Caco-2 (cell line): ENCODE results near the gene SLFN12L. TPM values are rescaled to one million over a fixed set of nuclear protein-coding genes. Genes with fewer than 3 reads are reported as not detected.
A peak's percentile ranks its signal among the peaks of the same experiment; 100 is the strongest.

Experiments used
- Bru-seq: library from RNA; stranded (reverse); fragments of 400-500 nt; gene quantifications from one replicate; lab custom pipeline; 2021; lab: Mats Ljungman, UMichigan
- BruChase-seq, 2 experiments: library from RNA; stranded (reverse); fragments of 400-500 nt; gene quantifications; one replicate each; lab custom pipeline; 2021; lab: Mats Ljungman, UMichigan
- BruUV-seq: library from RNA; stranded (reverse); fragments of 400-500 nt; replicated peaks from 2 replicates; lab custom pipeline; 2021; lab: Mats Ljungman, UMichigan
- CTCF ChIA-PET: fragments of 300-600 bp; sonication (Branson Sonifier 250); formaldehyde crosslinking; loops from one replicate; lab custom pipeline; 2022; ENCODE audit warnings: antibody characterized with exemption; lab: Charles Lee
- POLR2A ChIA-PET: fragments of 300-600 bp; sonication (Branson Sonifier 250); formaldehyde crosslinking; loops from one replicate; lab custom pipeline; 2022; ENCODE audit warnings: antibody characterized with exemption; lab: Charles Lee
- DNase-seq, 2 experiments: peaks; one replicate each; pipeline versions ENCODE4 v3.0.0 to v3.0.0-alpha.2; 2020 to 2022
- H3K27me3 ChIP-seq: replicated peaks from 2 replicates; pipeline ENCODE4 v1.6.0; 2011; ENCODE audit warnings: low read length; ENCODE audit not compliant: control insufficient read depth, insufficient read depth
- H3K36me3 ChIP-seq: 2 replicates; pipeline ENCODE4 v1.5.1; 2011; ENCODE audit warnings: low read length; ENCODE audit not compliant: control insufficient read depth, insufficient read depth
- H3K4me1 ChIP-seq: fragments of 250-450 bp; sonication (Bioruptor Pico); 2 replicates; pipeline ENCODE4 v1.5.1; 2020; ENCODE audit warnings: mild to moderate bottlenecking
- H3K4me3 ChIP-seq: 2 replicates; pipeline ENCODE4 v1.5.1; 2011; ENCODE audit warnings: low read depth, mild to moderate bottlenecking, control low read depth, low read length
- H3K9me3 ChIP-seq: fragments of 250-450 bp; sonication (Bioruptor Pico); 2 replicates; pipeline ENCODE4 v1.5.1; 2020; ENCODE audit warnings: mild to moderate bottlenecking, moderate library complexity
- H3K27ac Mint-ChIP-seq: one replicate; pipeline ENCODE4 v1.8.0; 2022; ENCODE audit warnings: mixed read lengths; ENCODE audit not compliant: unreplicated experiment
- H3K27me3 Mint-ChIP-seq: one replicate; pipeline ENCODE4 v1.8.0; 2022; ENCODE audit warnings: mixed read lengths; ENCODE audit not compliant: insufficient read depth, unreplicated experiment
- H3K36me3 Mint-ChIP-seq: one replicate; pipeline ENCODE4 v1.8.0; 2022; ENCODE audit warnings: mild to moderate bottlenecking, mixed read lengths; ENCODE audit not compliant: insufficient read depth, unreplicated experiment
- H3K4me1 Mint-ChIP-seq: one replicate; pipeline ENCODE4 v1.8.0; 2022; ENCODE audit warnings: low read depth, mixed read lengths; ENCODE audit not compliant: unreplicated experiment
- H3K4me3 Mint-ChIP-seq: one replicate; pipeline ENCODE4 v1.8.0; 2022; ENCODE audit warnings: mild to moderate bottlenecking, moderate library complexity, mixed read lengths; ENCODE audit not compliant: unreplicated experiment
- H3K9me3 Mint-ChIP-seq: one replicate; pipeline ENCODE4 v1.8.0; 2022; ENCODE audit warnings: mixed read lengths; ENCODE audit not compliant: unreplicated experiment
- intact Hi-C: fragments of 100-400 bp; cut with micrococcal nuclease; formaldehyde crosslinking; loops from one replicate; pipeline ENCODE4 v1.10.0; 2022; ENCODE audit not compliant: unreplicated experiment
- long read RNA-seq: library from polyadenylated mRNA; stranded (forward); transcript quantifications from one replicate; pipeline ENCODE4 v2.0.0, GENCODE V29; 2022
- total RNA-seq: library from RNA; stranded (reverse); gene quantifications from 2 replicates; pipeline ENCODE4 v1.2.3, GENCODE V29; 2022
- TF ChIP-seq, protein P1 (sequence below), 2 experiments: fragments of 200-600 bp in 1 of 2; IDR thresholded peaks; 1 replicate in 1 of 2; 2 replicates in 1 of 2; pipeline versions ENCODE4 v1.5.1 to v1.8.0; 2011 to 2022; ENCODE audit warnings: antibody characterized with exemption in 1 of 2, control low read depth in 1 of 2, inconsistent platforms in 1 of 2, low read depth in 1 of 2, low read length in 1 of 2, mild to moderate bottlenecking in 1 of 2, moderate library complexity in 1 of 2; ENCODE audit not compliant: insufficient read depth in 1 of 2, severe bottlenecking in 1 of 2, unreplicated experiment in 1 of 2

SLFN12L gene
- total RNA-seq = not detected in 2 replicates
- Bru-seq, nascent RNA = percentile 1 among the genes with signal in this experiment
- BruChase-seq, experiment 1, labeled RNA remaining after a 2-hour chase = not detected
- BruChase-seq, experiment 2, labeled RNA remaining after a 6-hour chase = not detected
- long read RNA-seq = 0 reads

DNA sequence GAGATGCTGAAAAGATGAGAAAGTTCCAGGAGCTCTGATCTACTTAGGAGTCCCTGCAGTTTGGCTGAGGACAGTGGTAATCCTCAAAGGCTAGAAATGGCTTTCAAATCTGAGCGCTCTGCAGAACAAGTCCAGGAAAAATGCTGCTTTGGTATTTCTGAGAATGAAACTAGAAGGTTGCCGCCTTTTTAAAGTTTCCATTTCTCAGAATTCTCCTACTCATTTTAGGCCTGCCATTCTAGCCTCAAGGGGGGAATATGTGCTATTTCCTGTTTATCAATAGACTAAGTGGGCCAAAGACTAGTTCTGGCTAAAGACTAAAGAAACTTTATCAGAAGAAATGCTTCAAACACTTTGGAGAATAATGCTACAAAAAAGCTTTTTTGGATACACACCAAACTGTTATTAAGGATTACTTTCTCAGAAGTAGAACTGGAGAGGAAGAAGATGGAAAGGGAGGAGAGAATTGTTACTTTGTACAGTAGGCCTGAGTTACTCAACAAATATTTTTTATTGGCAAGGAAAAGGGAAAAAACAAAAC is at the start of gene SLFN12L:
Gene SLFN12L, minus strand, starts transcription at position 78 of the 541 bp plus-strand sequence. CDS start 15,314 bp downstream, outside the sequence.
- no peak for DNase-seq
- ChIA-PET CTCF (interaction anchor here (1.0 to 1.4 kb wide), 2 partner anchors 223 to 226 kb away, joined by 4 read pairs; no protein-coding TSS in a partner anchor), POLR2A (no interaction called here)

DNA sequence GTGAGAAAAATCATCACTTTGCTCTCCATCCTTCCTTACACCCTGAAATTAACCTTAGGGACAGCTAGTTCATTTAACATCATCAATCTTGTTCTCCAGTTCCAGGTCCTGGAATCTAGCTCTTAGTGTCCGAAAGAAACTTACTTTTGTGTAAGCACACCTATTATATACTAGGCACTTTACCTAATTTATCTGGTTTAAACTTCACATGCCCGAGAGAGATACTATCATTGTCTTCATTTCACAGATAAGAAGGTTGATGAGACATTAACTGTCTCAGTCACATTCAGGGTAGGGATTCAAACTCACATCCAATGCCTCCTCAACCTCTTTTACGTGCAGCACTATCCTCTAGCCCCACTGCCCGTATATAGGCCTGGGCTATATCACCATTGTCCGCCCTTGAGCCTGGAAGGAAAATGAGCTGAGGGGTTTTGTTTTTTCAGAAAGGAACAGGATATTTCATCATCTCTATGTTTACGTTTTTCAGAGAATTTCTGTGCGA is 49.1 kb upstream of the SLFN12L start:
- Mint-ChIP-seq H3K4me1 (peaks cover 13% of the 10 kb centered on the region), H3K9me3 (no peaks in the 10 kb centered on the region), H3K27ac (peak overlapping the region; percentile 96), H3K36me3 (peaks cover 11% of the 10 kb centered on the region), H3K27me3 (no peaks in the 10 kb centered on the region), H3K4me3 (peak overlapping the region; percentile 90)
- ChIA-PET POLR2A (interaction anchor here (0.6 to 4.1 kb wide), 3 partner anchors 8 to 41 kb away, joined by 3 to 51 read pairs (median 6); partner anchors contain the start of gene PEX12), CTCF (interaction anchor here (0.8 to 1.0 kb wide), 2 partner anchors 8 to 47 kb away, joined by 3 to 4 read pairs; partner anchors contain the start of gene PEX12)
- no peaks in the 10 kb centered on the region for H3K36me3 ChIP-seq
- intact Hi-C loops = loop anchor here (1.0 to 2.0 kb wide), 3 partner anchors 8 to 222 kb away; partner anchors contain the start of genes PEX12 and TAF15
- H3K4me3 ChIP-seq = peak overlapping the region; percentile 77
- no peaks in the 10 kb centered on the region for H3K9me3 ChIP-seq
- H3K4me1 ChIP-seq = peaks cover 21% of the 10 kb centered on the region
- DNase-seq = no peak
- TF ChIP-seq, protein P1, sequence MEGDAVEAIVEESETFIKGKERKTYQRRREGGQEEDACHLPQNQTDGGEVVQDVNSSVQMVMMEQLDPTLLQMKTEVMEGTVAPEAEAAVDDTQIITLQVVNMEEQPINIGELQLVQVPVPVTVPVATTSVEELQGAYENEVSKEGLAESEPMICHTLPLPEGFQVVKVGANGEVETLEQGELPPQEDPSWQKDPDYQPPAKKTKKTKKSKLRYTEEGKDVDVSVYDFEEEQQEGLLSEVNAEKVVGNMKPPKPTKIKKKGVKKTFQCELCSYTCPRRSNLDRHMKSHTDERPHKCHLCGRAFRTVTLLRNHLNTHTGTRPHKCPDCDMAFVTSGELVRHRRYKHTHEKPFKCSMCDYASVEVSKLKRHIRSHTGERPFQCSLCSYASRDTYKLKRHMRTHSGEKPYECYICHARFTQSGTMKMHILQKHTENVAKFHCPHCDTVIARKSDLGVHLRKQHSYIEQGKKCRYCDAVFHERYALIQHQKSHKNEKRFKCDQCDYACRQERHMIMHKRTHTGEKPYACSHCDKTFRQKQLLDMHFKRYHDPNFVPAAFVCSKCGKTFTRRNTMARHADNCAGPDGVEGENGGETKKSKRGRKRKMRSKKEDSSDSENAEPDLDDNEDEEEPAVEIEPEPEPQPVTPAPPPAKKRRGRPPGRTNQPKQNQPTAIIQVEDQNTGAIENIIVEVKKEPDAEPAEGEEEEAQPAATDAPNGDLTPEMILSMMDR (IDR thresholded peaks at IDR 0.05; ENCODE audit: insufficient read depth in 1 of 2, low read depth in 1 of 2, low read length in 1 of 2, severe bottlenecking in 1 of 2, unreplicated experiment in 1 of 2) = no peak
- BruUV-seq = TSS peak; percentile 98
- H3K27me3 ChIP-seq = no peaks in the 10 kb centered on the region

More for the DNA sequence above, at the start of gene SLFN12L:
- Mint-ChIP-seq H3K27me3 (peaks cover 19% of the 10 kb centered on the region), H3K4me3 (no peak within 1 kb of the TSS), H3K27ac (no peak within 1 kb of the TSS), H3K9me3 (no peaks in the 10 kb centered on the region), H3K36me3 (no peaks in the 10 kb centered on the region), H3K4me1 (no peaks in the 10 kb centered on the region)
- H3K4me1 ChIP-seq = no peaks in the 10 kb centered on the region
- TF ChIP-seq, protein P1 (IDR thresholded peaks at IDR 0.05; ENCODE audit: insufficient read depth in 1 of 2, low read depth in 1 of 2, low read length in 1 of 2, severe bottlenecking in 1 of 2, unreplicated experiment in 1 of 2) = no peak
- no peaks in the 10 kb centered on the region for H3K9me3 ChIP-seq
- intact Hi-C loops = loop anchor here (5.0 to 10.0 kb wide), 2 partner anchors 295 to 543 kb away; partner anchors contain the start of gene SLFN5
- no peak within 1 kb of the TSS for H3K4me3 ChIP-seq
- H3K27me3 ChIP-seq = no peaks in the 10 kb centered on the region
- no TSS peak for BruUV-seq
- H3K36me3 ChIP-seq = no peaks in the 10 kb centered on the region

DNA sequence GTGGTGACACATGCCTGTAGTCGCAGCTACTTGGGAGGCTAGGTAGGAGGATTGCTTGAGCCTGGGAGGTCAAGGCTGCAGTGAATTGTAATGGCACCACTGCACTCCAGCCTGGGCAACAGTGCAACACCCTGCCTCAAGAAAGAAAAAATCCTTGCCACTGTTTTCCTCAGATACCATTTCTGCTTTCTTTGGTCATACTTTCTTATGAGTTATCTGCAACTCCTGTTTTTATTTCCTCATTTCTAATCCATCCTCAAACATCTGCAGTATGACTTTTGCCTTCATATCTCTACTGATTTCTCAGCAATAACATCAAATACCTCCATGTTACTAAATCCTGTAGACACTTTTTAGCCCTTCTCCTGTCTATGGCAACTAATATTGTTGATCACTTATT is 46.6 kb upstream of the SLFN12L start:
- DNase-seq = no peak

More for the DNA sequence above, 46.6 kb upstream of the SLFN12L start:
- H3K4me3 ChIP-seq = no peak overlapping the region
- CTCF ChIA-PET = no interaction called here
- POLR2A ChIA-PET = no interaction called here
- no TSS peak for BruUV-seq
- intact Hi-C loops = no loop called here
- Mint-ChIP-seq H3K4me1 (peaks cover 7% of the 10 kb centered on the region), H3K4me3 (no peak overlapping the region), H3K27ac (no peak overlapping the region), H3K9me3 (no peaks in the 10 kb centered on the region), H3K36me3 (peaks cover 11% of the 10 kb centered on the region), H3K27me3 (no peaks in the 10 kb centered on the region)
- TF ChIP-seq, protein P1 (IDR thresholded peaks at IDR 0.05; ENCODE audit: insufficient read depth in 1 of 2, low read depth in 1 of 2, low read length in 1 of 2, severe bottlenecking in 1 of 2, unreplicated experiment in 1 of 2) = no peak
- no peaks in the 10 kb centered on the region for H3K9me3 ChIP-seq
- no peaks in the 10 kb centered on the region for H3K27me3 ChIP-seq
- H3K4me1 ChIP-seq = peaks cover 11% of the 10 kb centered on the region
- no peaks in the 10 kb centered on the region for H3K36me3 ChIP-seq
